Glutamatergic neuron (in vitro differentiated cells): Measurements from ENCODE around the gene TEDC2. TPM values are rescaled to one million over a fixed set of nuclear protein-coding genes. Genes with fewer than 3 reads are reported as not detected.
"Not testable (repeated sequence)": the region's sequence is repeated elsewhere in the genome, so short reads cannot be mapped to it uniquely, and the experiment has no call there.

ENCODE experiments used
- DNase-seq: peaks from one replicate; pipeline ENCODE4 v3.0.0; 2022
- H3K27ac Mint-ChIP-seq: one replicate; pipeline ENCODE4 v1.8.0; 2020; ENCODE audit warnings: mild to moderate bottlenecking, mixed read lengths, inconsistent platforms; ENCODE audit not compliant: unreplicated experiment
- H3K27me3 Mint-ChIP-seq: one replicate; pipeline ENCODE4 v1.8.0; 2020; ENCODE audit warnings: mild to moderate bottlenecking, moderate library complexity, mixed read lengths, inconsistent platforms; ENCODE audit not compliant: unreplicated experiment
- H3K36me3 Mint-ChIP-seq: one replicate; pipeline ENCODE4 v1.8.0; 2020; ENCODE audit warnings: mild to moderate bottlenecking, mixed read lengths, inconsistent platforms; ENCODE audit not compliant: unreplicated experiment
- H3K4me1 Mint-ChIP-seq: one replicate; pipeline ENCODE4 v1.8.0; 2020; ENCODE audit warnings: mild to moderate bottlenecking, low read depth, mixed read lengths, inconsistent platforms; ENCODE audit not compliant: unreplicated experiment
- H3K4me3 Mint-ChIP-seq: one replicate; pipeline ENCODE4 v1.8.0; 2020; ENCODE audit warnings: mild to moderate bottlenecking, mixed read lengths, inconsistent platforms; ENCODE audit not compliant: unreplicated experiment
- H3K9me3 Mint-ChIP-seq: one replicate; pipeline ENCODE4 v1.8.0; 2020; ENCODE audit warnings: mild to moderate bottlenecking, moderate library complexity, mixed read lengths, inconsistent platforms; ENCODE audit not compliant: unreplicated experiment
- CTCF ChIP-seq: fragments of 200-600 bp; sonication (generic); IDR thresholded peaks from one replicate; pipeline ENCODE4 v1.5.0; 2021; ENCODE audit not compliant: partially characterized antibody, unreplicated experiment
- total RNA-seq: library from RNA; stranded (reverse); fragmentation: NEBNext Ultra II Directional; extraction: Animal tissue kit (Norgen Biotek cat#: 25700); gene quantifications from one replicate; pipeline ENCODE4 v1.2.1, GENCODE V29; 2021; ENCODE audit not compliant: unreplicated experiment

The TEDC2 gene
- total RNA-seq, 1 donor from 2014 or later = 21.1 TPM

DNA sequence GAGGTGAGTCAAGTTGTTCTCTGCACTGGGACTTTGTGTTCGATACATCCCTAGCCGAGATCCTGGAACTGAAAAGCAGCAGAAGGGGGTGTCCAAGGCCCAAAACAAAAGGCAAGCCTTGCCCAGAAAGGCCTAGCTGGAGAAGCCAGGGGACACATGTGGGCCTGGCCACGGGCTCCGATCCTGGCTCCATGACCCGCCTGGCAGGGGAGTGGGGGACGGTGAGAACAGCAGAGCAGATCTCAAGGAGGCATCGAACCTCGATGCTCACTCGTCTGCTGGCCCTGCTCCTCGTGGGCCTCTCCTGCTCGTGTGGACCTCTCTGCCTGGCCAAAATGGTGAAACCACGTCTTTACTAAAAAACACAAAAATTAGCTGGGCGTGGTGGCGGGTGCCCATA, 21.8 kb upstream of the TEDC2 start:
- DNase-seq = no peak
- Mint-ChIP-seq H3K4me1 (no peaks in the 10 kb centered on the region), H3K4me3 (no peak overlapping the region), H3K27ac (no peak overlapping the region), H3K9me3 (no peaks in the 10 kb centered on the region), H3K36me3 (no peaks in the 10 kb centered on the region), H3K27me3 (peaks cover 2% of the 10 kb centered on the region)
- TF ChIP-seq CTCF = no peak

DNA sequence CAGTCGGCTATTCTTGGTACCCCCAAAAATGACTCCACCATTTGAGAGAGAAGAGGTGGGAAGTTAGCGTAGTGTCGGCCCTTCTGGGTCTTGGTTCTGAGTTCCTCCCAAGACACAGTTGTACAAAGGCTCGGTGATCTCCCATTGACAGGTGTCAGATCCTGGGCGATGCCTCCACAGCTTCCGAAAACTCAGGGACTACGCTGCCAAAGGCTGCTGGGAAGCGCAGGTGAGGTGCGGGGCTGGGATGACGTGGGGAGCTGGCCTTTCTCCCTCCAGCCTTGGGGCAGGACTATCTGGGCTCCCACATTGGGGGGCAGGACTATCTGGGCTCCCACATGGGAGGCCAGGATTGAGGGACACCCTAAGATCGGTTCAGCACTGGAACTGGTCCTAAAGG, 20.3 kb upstream of the TEDC2 start:
- Mint-ChIP-seq H3K4me1 (no peaks in the 10 kb centered on the region), H3K4me3 (no peak overlapping the region), H3K36me3 (no peaks in the 10 kb centered on the region), H3K27ac (no peak overlapping the region), H3K27me3 (peaks cover 2% of the 10 kb centered on the region), H3K9me3 (no peaks in the 10 kb centered on the region)
- no peak for DNase-seq
- no peak for TF ChIP-seq CTCF

DNA sequence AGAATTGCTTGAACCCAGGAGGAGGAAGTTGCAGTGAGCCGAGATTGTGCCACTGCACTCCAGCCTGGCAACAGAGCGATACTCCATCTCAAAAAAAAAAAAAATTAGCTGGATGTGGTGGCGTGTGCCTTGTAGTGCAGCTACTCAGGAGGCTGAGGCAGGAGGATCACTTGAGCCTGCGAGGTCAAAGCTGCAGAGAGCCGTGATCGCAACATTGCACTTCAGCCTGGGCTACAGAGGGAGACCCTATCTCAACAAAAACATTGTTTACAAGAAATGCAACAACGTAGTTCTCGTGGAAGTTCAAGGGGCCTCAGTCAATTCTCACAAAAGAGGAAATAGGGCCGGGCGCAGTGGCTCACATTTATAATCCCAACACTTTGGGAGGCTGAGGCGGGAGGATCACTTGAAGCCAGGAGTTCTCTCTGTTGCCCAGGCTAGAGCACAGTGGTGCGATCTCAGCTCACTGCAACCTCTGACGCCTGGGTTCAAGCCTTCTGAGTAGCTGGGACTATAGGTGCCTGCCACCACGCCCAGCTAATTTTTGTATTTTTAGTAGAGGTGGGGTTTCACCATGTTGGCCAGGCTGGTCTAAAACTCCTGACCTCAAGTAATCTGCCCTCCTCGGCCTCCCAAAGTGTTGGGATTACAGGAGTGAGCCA, 18.6 kb upstream of the TEDC2 start:
- DNase-seq, H3K4me3 Mint-ChIP-seq, H3K36me3 Mint-ChIP-seq, H3K27me3 Mint-ChIP-seq, H3K27ac Mint-ChIP-seq, H3K4me1 Mint-ChIP-seq, H3K9me3 Mint-ChIP-seq: not testable (repeated sequence)

DNA sequence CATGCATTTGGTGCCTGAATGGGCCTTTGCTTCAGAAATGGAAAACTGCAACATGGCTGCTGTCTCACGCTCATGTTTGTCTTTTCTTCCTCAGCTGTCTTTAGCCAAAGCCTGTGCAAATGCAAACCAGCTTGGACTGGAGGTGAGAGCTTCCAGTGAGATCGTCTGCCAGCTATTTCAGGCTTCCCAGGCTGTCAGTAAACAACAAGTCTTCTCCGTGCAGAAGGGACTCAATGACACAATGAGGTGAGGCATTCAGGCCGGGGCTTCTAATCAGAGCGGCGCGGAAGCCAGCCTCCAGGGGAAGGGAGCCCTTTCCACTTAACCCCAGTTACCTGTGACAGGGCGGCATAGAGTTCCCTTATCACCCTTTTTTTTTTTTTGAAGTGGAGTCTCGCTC, 16.4 kb upstream of the TEDC2 start:
- Mint-ChIP-seq H3K4me1 (no peaks in the 10 kb centered on the region), H3K36me3 (no peaks in the 10 kb centered on the region), H3K27me3 (no peaks in the 10 kb centered on the region), H3K9me3 (no peaks in the 10 kb centered on the region), H3K4me3 (no peak overlapping the region), H3K27ac (no peak overlapping the region)
- TF ChIP-seq CTCF = no peak
- no peak for DNase-seq

- H3K9me3 Mint-ChIP-seq = peaks cover 2% of the 10 kb centered on the region
- H3K27ac Mint-ChIP-seq = no peak overlapping the region
- H3K27me3 Mint-ChIP-seq = peaks cover 5% of the 10 kb centered on the region
- peaks cover 6% of the 10 kb centered on the region for H3K4me1 Mint-ChIP-seq
- no peak for TF ChIP-seq CTCF
- DNase-seq = no peak
- H3K4me3 Mint-ChIP-seq = no peak overlapping the region
- H3K36me3 Mint-ChIP-seq = peaks cover 4% of the 10 kb centered on the region
Observed at GRCh38 chr16:2447920-2448583, 11.9 kb upstream of the TEDC2 start.
